ENCODE measurements around the gene CYTH4.
"Not testable (repeated sequence)": the region's sequence is repeated elsewhere in the genome, so short reads cannot be mapped to it uniquely, and the experiment has no call there.

DNA sequence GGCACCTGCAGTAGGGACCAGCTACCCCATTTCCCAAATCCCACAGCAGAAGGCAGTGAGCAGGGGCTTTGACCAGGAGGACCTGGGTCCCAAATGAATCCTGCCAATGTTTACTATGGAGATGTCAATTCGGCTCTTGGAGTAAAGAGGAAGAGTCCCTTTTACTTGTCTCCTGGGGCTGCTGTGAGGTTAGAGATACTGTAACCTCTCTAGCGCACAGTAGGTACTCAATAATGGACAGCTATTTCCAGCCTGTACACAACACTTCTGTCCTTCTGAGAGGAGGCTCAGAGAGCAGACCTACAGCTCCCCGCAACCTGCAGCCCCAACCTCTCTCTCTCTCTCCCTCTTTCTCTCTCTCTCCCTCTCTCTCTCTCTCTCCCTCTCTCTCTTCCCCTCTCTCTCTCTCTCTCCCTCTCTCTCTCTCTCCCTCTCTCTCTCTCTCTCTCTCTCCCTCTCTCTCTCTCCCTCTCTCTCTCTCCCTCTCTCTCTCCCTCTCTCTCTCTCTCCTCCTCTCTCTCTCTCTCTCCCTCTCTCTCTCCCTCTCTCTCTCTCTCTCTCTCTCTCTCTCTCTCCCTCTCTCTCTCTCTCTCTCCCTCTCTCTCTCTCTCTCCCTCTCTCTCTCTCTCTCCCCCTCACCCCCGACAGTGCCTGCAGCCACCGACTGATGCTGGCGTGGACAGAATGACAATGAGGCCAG, 46.4 kb downstream of the CYTH4 start:
- TF ChIP-seq, protein P1, sequence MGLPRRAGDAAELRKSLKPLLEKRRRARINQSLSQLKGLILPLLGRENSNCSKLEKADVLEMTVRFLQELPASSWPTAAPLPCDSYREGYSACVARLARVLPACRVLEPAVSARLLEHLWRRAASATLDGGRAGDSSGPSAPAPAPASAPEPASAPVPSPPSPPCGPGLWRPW (IDR thresholded peaks at IDR 0.05): not testable (repeated sequence)
- TF ChIP-seq CHD2 (IDR thresholded peaks at IDR 0.05; ENCODE audit: low read length, partially characterized antibody): not testable (repeated sequence)
